OCI-LY7 (cell line): Measurements from ENCODE around the gene ZBTB21. TPM values are rescaled to one million over a fixed set of nuclear protein-coding genes. Genes with fewer than 3 reads are reported as not detected.
A peak's percentile ranks its signal among the peaks of the same experiment; 100 is the strongest.

ENCODE experiments used
- BruUV-seq: library from RNA; stranded (reverse); fragments of 400-500 nt; replicated peaks from 2 replicates; lab custom pipeline; 2021; lab: Mats Ljungman, UMichigan
- CTCF ChIA-PET: fragments of 300-600 bp; sonication (Branson Sonifier 250); formaldehyde crosslinking; loops from one replicate; lab custom pipeline; 2022; ENCODE audit warnings: antibody characterized with exemption; ENCODE audit not compliant: unreplicated experiment; lab: Charles Lee
- POLR2A ChIA-PET: fragments of 300-600 bp; sonication (Branson Sonifier 250); formaldehyde crosslinking; loops from one replicate; lab custom pipeline; 2022; ENCODE audit warnings: antibody characterized with exemption; lab: Charles Lee
- DNase-seq: peaks from one replicate; pipeline ENCODE4 v3.0.0-alpha.2; 2015; ENCODE audit warnings: low spot score
- H2AFZ ChIP-seq: fragments of 200-600 bp; sonication (generic), shearing (Covaris generic); 2 replicates; pipeline ENCODE4 v1.6.1; 2014; ENCODE audit warnings: mild to moderate bottlenecking, antibody characterized with exemption, low read length, moderate library complexity
- H3K27ac ChIP-seq: fragments of 200-600 bp; sonication (generic); 2 replicates; pipeline ENCODE4 v1.5.1; 2014; ENCODE audit warnings: mixed run types, low read depth, mild to moderate bottlenecking, moderate library complexity, low read length, inconsistent platforms; ENCODE audit not compliant: poor library complexity, severe bottlenecking
- H3K36me3 ChIP-seq: fragments of 200-600 bp; sonication (generic); 2 replicates; pipeline ENCODE4 v1.6.1; 2014; ENCODE audit warnings: mild to moderate bottlenecking, antibody characterized with exemption, low read length, moderate library complexity, mixed read lengths; ENCODE audit not compliant: insufficient read depth
- H3K4me1 ChIP-seq: fragments of 200-600 bp; sonication (generic); 2 replicates; pipeline ENCODE4 v1.5.1; 2014; ENCODE audit warnings: mild to moderate bottlenecking, low read length; ENCODE audit not compliant: insufficient read depth, poor library complexity, severe bottlenecking
- H3K4me2 ChIP-seq: fragments of 200-600 bp; sonication (generic); 2 replicates; pipeline ENCODE4 v1.6.1; 2014; ENCODE audit warnings: mild to moderate bottlenecking, low read length
- H3K4me3 ChIP-seq: fragments of 200-600 bp; sonication (generic); 2 replicates; pipeline ENCODE4 v1.5.1; 2014; ENCODE audit warnings: mild to moderate bottlenecking, low read depth, low read length; ENCODE audit not compliant: poor library complexity, severe bottlenecking
- H3K79me2 ChIP-seq: fragments of 200-600 bp; sonication (generic); 2 replicates; pipeline ENCODE4 v1.6.1; 2016; ENCODE audit warnings: low read depth, mild to moderate bottlenecking, low read length, moderate library complexity, mixed read lengths; ENCODE audit not compliant: insufficient read depth
- H3K9me2 ChIP-seq: fragments of 200-600 bp; sonication (generic); 2 replicates; pipeline ENCODE4 v1.6.1; 2016; ENCODE audit warnings: mild to moderate bottlenecking, low read length, mixed read lengths; ENCODE audit not compliant: insufficient read depth
- H3K9me3 ChIP-seq: fragments of 200-600 bp; sonication (generic); 2 replicates; pipeline ENCODE4 v1.6.1; 2014; ENCODE audit warnings: mild to moderate bottlenecking, mixed run types, low read length, mixed read lengths
- H4K20me1 ChIP-seq: fragments of 200-600 bp; sonication (generic); 2 replicates; pipeline ENCODE4 v1.6.1; 2014; ENCODE audit warnings: mild to moderate bottlenecking, antibody characterized with exemption, low read length, moderate library complexity, mixed read lengths; ENCODE audit not compliant: insufficient read depth
- EZH2phosphoT487 ChIP-seq: fragments of 200-600 bp; sonication (generic); IDR thresholded peaks from 2 replicates; pipeline ENCODE4 v1.6.1; 2018; ENCODE audit warnings: low read depth, borderline replicate concordance, mild to moderate bottlenecking, mixed run types, antibody characterized with exemption, low read length, moderate library complexity, mixed read lengths
- intact Hi-C: fragments of 100-400 bp; cut with micrococcal nuclease; formaldehyde crosslinking; loops from one replicate; pipeline ENCODE4 v1.10.0; 2022; ENCODE audit not compliant: unreplicated experiment
- total RNA-seq, 2 experiments: library from RNA; depleted of rRNA in 1 of 2; stranded (reverse); fragments of >200 nt in 1 of 2; shearing (Covaris generic) in 1 of 2; gene quantifications; 2 replicates each; pipeline ENCODE4 v1.2.3, GENCODE V29; 2014 to 2022
- TF ChIP-seq, protein P1 (sequence below): fragments of 200-600 bp; sonication (generic); conservative IDR thresholded peaks from 2 replicates; pipeline ENCODE4 v1.5.1; 2014; ENCODE audit warnings: mild to moderate bottlenecking, antibody characterized with exemption, low read length, moderate library complexity, mixed read lengths

ZBTB21 gene
- total RNA-seq, 2 experiments from 2014 or later, result 10.0 to 19.6 TPM

DNA sequence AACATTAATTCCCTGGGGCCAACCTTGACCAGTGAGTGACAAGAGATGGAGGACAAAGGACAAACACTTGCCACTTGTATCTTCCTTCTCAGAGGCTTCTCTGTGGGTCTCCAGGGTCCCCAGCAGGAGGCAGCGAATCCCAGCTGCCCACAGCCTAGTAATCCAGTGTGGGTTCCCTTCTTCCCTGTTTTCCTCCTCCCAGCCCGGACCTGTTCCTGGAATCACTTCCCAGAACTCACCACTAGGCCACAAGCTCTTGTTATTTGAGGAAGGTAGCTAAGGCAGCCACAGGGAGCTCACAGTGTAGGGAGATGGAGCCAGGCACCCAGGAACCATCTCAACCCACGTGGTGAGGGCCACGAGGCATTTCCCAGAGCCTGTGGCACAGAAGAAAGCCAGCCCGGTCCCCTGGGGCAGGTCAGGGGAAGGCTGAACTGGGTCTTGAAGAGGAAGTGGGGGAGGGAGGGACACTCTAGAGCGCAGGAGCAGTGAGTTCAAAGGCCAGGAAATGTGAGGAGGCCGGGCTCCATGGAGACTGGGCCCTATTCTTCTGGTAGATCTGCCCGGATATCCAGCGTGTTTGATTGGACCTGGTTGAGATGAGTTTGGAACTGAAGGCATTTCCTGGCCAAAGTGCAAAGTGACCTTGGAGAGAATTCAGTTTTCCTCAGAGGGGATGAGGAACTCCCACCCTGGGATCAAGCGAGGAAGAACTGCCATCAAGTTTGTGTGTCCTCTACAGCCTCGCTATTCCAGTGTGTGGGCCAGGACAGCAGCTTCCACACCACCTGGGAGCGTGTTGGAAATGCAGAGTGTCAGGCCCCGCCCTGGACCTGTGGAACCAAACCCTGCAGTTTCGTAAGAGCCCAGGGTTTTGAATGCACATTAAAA is 36.1 kb downstream of the ZBTB21 start:
- Histone ChIP-seq H3K27ac (no peak overlapping the region), H2AFZ (peak overlapping the region; percentile 67), H3K4me2 (peak overlapping the region; percentile 33), H3K79me2 (no peaks in the 10 kb centered on the region), H3K36me3 (no peaks in the 10 kb centered on the region), H3K9me3 (peaks cover 2% of the 10 kb centered on the region), H3K9me2 (no peaks in the 10 kb centered on the region), H3K4me3 (no peak overlapping the region), H3K4me1 (peaks cover 12% of the 10 kb centered on the region), H4K20me1 (no peaks in the 10 kb centered on the region)
- no TSS peak for BruUV-seq
- intact Hi-C loops, result no loop called here
- peak; percentile 76 for DNase-seq
- ChIA-PET POLR2A (interaction anchor here (0.6 to 1.0 kb wide), 2 partner anchors 9 to 286 kb away, joined by 3 to 4 read pairs; no protein-coding TSS in a partner anchor), CTCF (no interaction called here)
- TF ChIP-seq, protein P1, sequence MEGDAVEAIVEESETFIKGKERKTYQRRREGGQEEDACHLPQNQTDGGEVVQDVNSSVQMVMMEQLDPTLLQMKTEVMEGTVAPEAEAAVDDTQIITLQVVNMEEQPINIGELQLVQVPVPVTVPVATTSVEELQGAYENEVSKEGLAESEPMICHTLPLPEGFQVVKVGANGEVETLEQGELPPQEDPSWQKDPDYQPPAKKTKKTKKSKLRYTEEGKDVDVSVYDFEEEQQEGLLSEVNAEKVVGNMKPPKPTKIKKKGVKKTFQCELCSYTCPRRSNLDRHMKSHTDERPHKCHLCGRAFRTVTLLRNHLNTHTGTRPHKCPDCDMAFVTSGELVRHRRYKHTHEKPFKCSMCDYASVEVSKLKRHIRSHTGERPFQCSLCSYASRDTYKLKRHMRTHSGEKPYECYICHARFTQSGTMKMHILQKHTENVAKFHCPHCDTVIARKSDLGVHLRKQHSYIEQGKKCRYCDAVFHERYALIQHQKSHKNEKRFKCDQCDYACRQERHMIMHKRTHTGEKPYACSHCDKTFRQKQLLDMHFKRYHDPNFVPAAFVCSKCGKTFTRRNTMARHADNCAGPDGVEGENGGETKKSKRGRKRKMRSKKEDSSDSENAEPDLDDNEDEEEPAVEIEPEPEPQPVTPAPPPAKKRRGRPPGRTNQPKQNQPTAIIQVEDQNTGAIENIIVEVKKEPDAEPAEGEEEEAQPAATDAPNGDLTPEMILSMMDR, result peak; percentile 56
- TF ChIP-seq EZH2phosphoT487, result no peak

DNA sequence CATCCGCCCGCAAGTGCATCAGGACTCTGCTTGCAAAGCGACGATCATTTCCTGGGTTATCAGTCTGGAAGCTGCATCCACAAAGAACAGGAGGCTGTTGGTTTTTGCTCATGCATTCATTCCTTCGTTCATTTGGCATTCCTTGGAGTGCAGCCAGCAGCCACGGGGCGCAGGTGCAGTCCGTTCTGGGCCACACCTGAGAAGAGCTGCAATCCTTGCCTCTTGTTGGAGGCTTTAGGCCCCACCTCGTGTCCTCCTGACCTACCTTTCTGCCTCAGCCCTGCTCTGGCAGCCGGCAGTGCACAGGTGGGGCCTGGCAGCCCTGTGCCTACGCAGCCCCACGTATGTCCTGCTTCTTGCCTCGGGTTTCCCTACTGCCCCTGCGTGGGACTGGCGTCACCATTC is 36.7 kb downstream of the ZBTB21 start:
- no TSS peak for BruUV-seq
- Histone ChIP-seq H3K36me3 (no peaks in the 10 kb centered on the region), H3K4me3 (no peak overlapping the region), H3K4me2 (no peak overlapping the region), H3K4me1 (peaks cover 17% of the 10 kb centered on the region), H3K9me3 (no peaks in the 10 kb centered on the region), H3K79me2 (no peaks in the 10 kb centered on the region), H3K9me2 (no peaks in the 10 kb centered on the region), H4K20me1 (no peaks in the 10 kb centered on the region), H2AFZ (peak overlapping the region; percentile 67; the same call in 1 of the 2 replicates), H3K27ac (no peak overlapping the region)
- ChIA-PET POLR2A (interaction anchor here (1.0 kb wide), 1 partner anchor 10 kb away, joined by 4 read pairs; no protein-coding TSS in a partner anchor), CTCF (no interaction called here)
- intact Hi-C loops, result no loop called here
- DNase-seq, result no peak
- TF ChIP-seq, protein P1, result no peak
- no peak for TF ChIP-seq EZH2phosphoT487
